Mesendoderm (in vitro differentiated cells): ENCODE results near the gene RNF113B.
A peak's percentile ranks its signal among the peaks of the same experiment; 100 is the strongest.

Source experiments
- DNase-seq: peaks from one replicate; pipeline ENCODE4 v3.0.0; 2013
- H2AK5ac ChIP-seq: 2 replicates; pipeline ENCODE4 v1.6.1; 2013; ENCODE audit warnings: low read length, inconsistent platforms
- H2BK120ac ChIP-seq: 2 replicates; pipeline ENCODE4 v1.6.1; 2013; ENCODE audit warnings: low read depth, mild to moderate bottlenecking, low read length, moderate library complexity, mixed read lengths
- H2BK15ac ChIP-seq: replicated peaks from 2 replicates; pipeline ENCODE4 v1.6.1; 2013; ENCODE audit warnings: low read depth, mild to moderate bottlenecking, moderate library complexity
- H2BK5ac ChIP-seq: 2 replicates; pipeline ENCODE4 v1.6.1; 2013; ENCODE audit warnings: low read length, inconsistent platforms
- H3K18ac ChIP-seq: 2 replicates; pipeline ENCODE4 v1.6.1; 2013; ENCODE audit warnings: mild to moderate bottlenecking, low read length, mixed read lengths
- H3K23ac ChIP-seq: one replicate; pipeline ENCODE4 v1.6.1; 2013; ENCODE audit warnings: low read length
- H3K27ac ChIP-seq: 2 replicates; pipeline ENCODE4 v1.5.1; 2013; ENCODE audit warnings: low read depth, mild to moderate bottlenecking, inconsistent platforms, low read length, moderate library complexity
- H3K27me3 ChIP-seq: 2 replicates; pipeline ENCODE4 v1.6.1; 2013; ENCODE audit warnings: low read length, control low read depth, mild to moderate bottlenecking, inconsistent platforms; ENCODE audit not compliant: insufficient read depth, poor library complexity
- H3K36me3 ChIP-seq: 2 replicates; pipeline ENCODE4 v1.6.1; 2013; ENCODE audit warnings: low read length, inconsistent platforms; ENCODE audit not compliant: control insufficient read depth, insufficient read depth
- H3K4ac ChIP-seq: one replicate; pipeline ENCODE4 v1.6.1; 2013; ENCODE audit warnings: low read depth, mild to moderate bottlenecking, low read length, moderate library complexity
- H3K4me1 ChIP-seq: 2 replicates; pipeline ENCODE4 v1.6.1; 2013; ENCODE audit warnings: low read depth, low read length, inconsistent platforms; ENCODE audit not compliant: control insufficient read depth
- H3K4me2 ChIP-seq: 2 replicates; pipeline ENCODE4 v1.6.1; 2013; ENCODE audit warnings: low read length
- H3K4me3 ChIP-seq: 2 replicates; pipeline ENCODE4 v1.5.1; 2013; ENCODE audit warnings: mild to moderate bottlenecking, low read length
- H3K56ac ChIP-seq: one replicate; pipeline ENCODE4 v1.6.1; 2013; ENCODE audit warnings: low read length
- H3K79me1 ChIP-seq: 2 replicates; pipeline ENCODE4 v1.6.1; 2013; ENCODE audit warnings: low read length, inconsistent platforms
- H3K79me2 ChIP-seq: 2 replicates; pipeline ENCODE4 v1.6.1; 2013; ENCODE audit warnings: mild to moderate bottlenecking, low read length; ENCODE audit not compliant: control insufficient read depth, insufficient read depth
- H3K9ac ChIP-seq: 2 replicates; pipeline ENCODE4 v1.6.1; 2013; ENCODE audit warnings: low read length, inconsistent platforms
- H4K5ac ChIP-seq: one replicate; pipeline ENCODE4 v1.6.1; 2013; ENCODE audit warnings: low read length
- H4K8ac ChIP-seq: one replicate; pipeline ENCODE4 v1.6.1; 2013; ENCODE audit warnings: low read depth, mild to moderate bottlenecking, control low read depth, low read length, moderate library complexity
- WGBS: extraction: QIAGEN DNeasy Blood & Tissue Kit; methylation state at CpG from one replicate; pipeline ENCODE4 v1.1.7; 2013; ENCODE audit warnings: low lambda C conversion rate, missing lambda C conversion rate; ENCODE audit not compliant: insufficient coverage; ENCODE audit errors: extremely low coverage; 5-methylcytosine and 5-hydroxymethylcytosine counted together

The RNF113B gene

GRCh38 chr13:98173431-98174152 is 3.5 kb downstream of the RNF113B start:
- no CpG with 5 or more reads among the region's 9 CpGs for WGBS
- peak overlapping the region; percentile 57 for H2AK5ac ChIP-seq

GRCh38 chr13:98172590-98173422 is 4.3 kb downstream of the RNF113B start:
- peak overlapping the region; percentile 90 for H2AK5ac ChIP-seq
- no peaks in the 10 kb centered on the region for H3K36me3 ChIP-seq
- peaks cover 38% of the 10 kb centered on the region for H3K4me1 ChIP-seq
- DNase-seq: no peak
- H3K9ac ChIP-seq: peak overlapping the region; percentile 55
- peak overlapping the region; percentile 92 for H3K27ac ChIP-seq
- no peak overlapping the region for H3K4ac ChIP-seq
- H2BK5ac ChIP-seq: peak overlapping the region; percentile 86
- peak overlapping the region; percentile 93 for H2BK120ac ChIP-seq
- no CpG with 5 or more reads among the region's 7 CpGs for WGBS
- H3K56ac ChIP-seq: peak overlapping the region; percentile 79
- H3K79me2 ChIP-seq: peaks cover 56% of the 10 kb centered on the region
- H4K8ac ChIP-seq: no peak overlapping the region
- peak overlapping the region; percentile 71 for H3K18ac ChIP-seq
- H4K5ac ChIP-seq: no peak overlapping the region
- peaks cover 22% of the 10 kb centered on the region for H3K79me1 ChIP-seq
- peak overlapping the region; percentile 14 for H2BK15ac ChIP-seq
- peak overlapping the region; percentile 12 for H3K23ac ChIP-seq
- H3K4me2 ChIP-seq: no peak overlapping the region
- no peak overlapping the region for H3K4me3 ChIP-seq
- no peaks in the 10 kb centered on the region for H3K27me3 ChIP-seq

More at GRCh38 chr13:98173431-98174152, 3.5 kb downstream of the RNF113B start:
- peak; percentile 93 for DNase-seq
- H3K4ac ChIP-seq: no peak overlapping the region
- no peaks in the 10 kb centered on the region for H3K27me3 ChIP-seq
- H3K4me3 ChIP-seq: no peak overlapping the region
- H2BK15ac ChIP-seq: no peak overlapping the region
- no peak overlapping the region for H3K18ac ChIP-seq
- H4K8ac ChIP-seq: no peak overlapping the region
- peaks cover 54% of the 10 kb centered on the region for H3K79me2 ChIP-seq
- H3K4me1 ChIP-seq: peaks cover 37% of the 10 kb centered on the region
- H3K36me3 ChIP-seq: no peaks in the 10 kb centered on the region
- H3K56ac ChIP-seq: peak overlapping the region; percentile 35
- no peak overlapping the region for H4K5ac ChIP-seq
- peaks cover 22% of the 10 kb centered on the region for H3K79me1 ChIP-seq
- peak overlapping the region; percentile 5 for H3K9ac ChIP-seq
- H2BK120ac ChIP-seq: no peak overlapping the region
- H2BK5ac ChIP-seq: peak overlapping the region; percentile 53
- H3K27ac ChIP-seq: peak overlapping the region; percentile 92
- peak overlapping the region; percentile 67 for H3K23ac ChIP-seq
- no peak overlapping the region for H3K4me2 ChIP-seq

DNA sequence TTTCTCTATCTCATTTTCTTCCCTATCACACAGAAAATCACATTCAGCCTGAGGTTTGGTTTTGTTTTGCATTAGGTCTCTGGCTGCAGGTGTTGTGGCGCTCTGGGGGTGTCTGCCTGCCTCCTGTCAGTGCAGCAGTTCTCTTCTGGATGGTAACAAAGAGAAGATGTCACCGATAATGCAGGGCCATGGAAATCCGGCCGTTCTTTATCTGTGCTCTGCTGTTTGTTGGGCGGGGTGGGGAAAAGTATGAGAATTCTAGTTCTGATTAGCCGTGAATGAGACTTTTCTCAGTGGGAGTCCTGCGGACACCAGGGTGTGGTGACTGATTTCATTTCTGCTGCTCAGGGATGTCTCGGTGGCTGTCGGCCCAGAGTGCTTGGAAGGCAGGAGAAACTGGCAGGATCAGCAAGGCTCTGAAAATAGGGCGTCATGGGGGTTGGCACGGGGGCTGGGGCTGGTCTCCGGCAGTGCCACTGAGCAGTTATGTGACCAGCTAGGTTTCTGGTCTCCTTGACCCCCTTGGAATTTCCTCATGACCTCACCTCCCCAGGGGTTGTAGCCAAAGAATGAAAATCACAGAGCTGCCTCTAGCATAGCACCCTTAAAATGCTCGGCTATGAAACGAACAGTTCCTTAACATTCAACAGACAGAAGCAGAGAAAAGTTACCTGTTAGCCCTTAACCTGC is 5.0 kb downstream of the RNF113B start:
- Histone ChIP-seq H2BK5ac (peak overlapping the region; percentile 32), H3K36me3 (no peaks in the 10 kb centered on the region), H3K4me1 (peaks cover 38% of the 10 kb centered on the region), H3K4me2 (no peak overlapping the region), H3K4me3 (no peak overlapping the region), H2AK5ac (no peak overlapping the region), H3K18ac (peak overlapping the region; percentile 71), H3K79me1 (peaks cover 20% of the 10 kb centered on the region), H3K23ac (no peak overlapping the region), H2BK120ac (peak overlapping the region; percentile 93), H3K27me3 (no peaks in the 10 kb centered on the region), H3K4ac (peak overlapping the region; percentile 37), H2BK15ac (no peak overlapping the region), H3K56ac (peak overlapping the region; percentile 79), H3K9ac (peak overlapping the region; percentile 38), H3K79me2 (peaks cover 53% of the 10 kb centered on the region), H3K27ac (peak overlapping the region; percentile 92), H4K8ac (no peak overlapping the region), H4K5ac (no peak overlapping the region)
- DNase-seq: peak; percentile 74
- no CpG with 5 or more reads among the region's 14 CpGs for WGBS

DNA sequence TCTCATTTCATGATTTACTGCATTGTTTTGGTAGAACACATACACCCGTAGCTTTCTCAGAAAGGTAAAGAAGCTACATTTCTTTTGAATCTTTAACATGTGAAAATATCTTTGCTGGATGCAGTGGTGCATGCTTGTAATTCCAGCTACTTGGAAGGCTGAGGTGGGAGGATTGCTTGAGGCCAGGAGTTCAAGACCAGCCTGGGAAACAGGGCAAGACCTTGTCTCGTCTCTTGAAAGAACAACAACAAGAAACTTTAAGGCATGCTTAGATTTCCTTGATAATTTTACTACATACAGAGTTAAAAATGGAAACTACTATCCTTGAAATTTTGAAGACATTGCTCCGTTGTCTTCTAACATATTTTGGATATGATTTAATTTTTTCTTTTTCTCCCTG is 7.7 kb downstream of the RNF113B start:
- peaks cover 42% of the 10 kb centered on the region for H3K79me2 ChIP-seq
- no peak overlapping the region for H2AK5ac ChIP-seq
- no peaks in the 10 kb centered on the region for H3K27me3 ChIP-seq
- H3K4me1 ChIP-seq: peaks cover 29% of the 10 kb centered on the region
- no peak overlapping the region for H4K5ac ChIP-seq
- WGBS: no CpG with 5 or more reads among the region's 3 CpGs
- H2BK15ac ChIP-seq: no peak overlapping the region
- H3K23ac ChIP-seq: no peak overlapping the region
- H3K9ac ChIP-seq: no peak overlapping the region
- H3K4me2 ChIP-seq: no peak overlapping the region
- no peak overlapping the region for H3K56ac ChIP-seq
- H3K27ac ChIP-seq: no peak overlapping the region
- H3K36me3 ChIP-seq: no peaks in the 10 kb centered on the region
- no peak overlapping the region for H4K8ac ChIP-seq
- no peak overlapping the region for H3K4ac ChIP-seq
- no peak overlapping the region for H2BK120ac ChIP-seq
- peaks cover 18% of the 10 kb centered on the region for H3K79me1 ChIP-seq
- no peak overlapping the region for H2BK5ac ChIP-seq
- H3K18ac ChIP-seq: no peak overlapping the region
- DNase-seq: no peak
- no peak overlapping the region for H3K4me3 ChIP-seq

GRCh38 chr13:98162935-98163334 is 14.1 kb downstream of the RNF113B start:
- WGBS: no CpG with 5 or more reads among the region's 5 CpGs
- Histone ChIP-seq H3K23ac (no peak overlapping the region), H2BK120ac (no peak overlapping the region), H3K4ac (no peak overlapping the region), H2BK5ac (no peak overlapping the region), H3K79me1 (peaks cover 33% of the 10 kb centered on the region), H3K18ac (no peak overlapping the region), H3K4me3 (no peak overlapping the region), H4K5ac (no peak overlapping the region), H3K56ac (no peak overlapping the region), H3K4me1 (no peaks in the 10 kb centered on the region), H3K36me3 (no peaks in the 10 kb centered on the region), H2BK15ac (no peak overlapping the region), H3K27me3 (no peaks in the 10 kb centered on the region), H3K9ac (no peak overlapping the region), H3K4me2 (no peak overlapping the region), H4K8ac (no peak overlapping the region), H2AK5ac (no peak overlapping the region), H3K27ac (no peak overlapping the region), H3K79me2 (peaks cover 43% of the 10 kb centered on the region)
- no peak for DNase-seq
